GM21381 (cell line): ENCODE measurements around the gene HDAC9.
"Not testable (repeated sequence)": the region's sequence is repeated elsewhere in the genome, so short reads cannot be mapped to it uniquely, and the experiment has no call there.

Experiments used
- ATAC-seq: cut with Tn5 transposase; IDR thresholded peaks from one replicate; pipeline ENCODE4 v1.9.1; 2021; ENCODE audit warnings: mild to moderate bottlenecking, moderate library complexity; ENCODE audit not compliant: unreplicated experiment

Gene HDAC9

GRCh38 chr7:18702071-18702829 lies 206.7 kb downstream of the HDAC9 start:
- no peak for ATAC-seq

GRCh38 chr7:18703685-18704084 lies 208.1 kb downstream of the HDAC9 start:
- ATAC-seq, result no peak

GRCh38 chr7:18706670-18707069 lies 211.1 kb downstream of the HDAC9 start:
- no peak for ATAC-seq

- ATAC-seq, result no peak
Observed at GRCh38 chr7:18708204-18708603, 212.7 kb downstream of the HDAC9 start.

- ATAC-seq, result no peak
Observed at GRCh38 chr7:18715988-18716387, 220.4 kb downstream of the HDAC9 start.

GRCh38 chr7:18721429-18721828 lies 225.9 kb downstream of the HDAC9 start:
- no peak for ATAC-seq

- no peak for ATAC-seq
Observed at GRCh38 chr7:18724318-18724717, 228.8 kb downstream of the HDAC9 start.

- no peak for ATAC-seq
Observed at GRCh38 chr7:18727115-18727870, 231.7 kb downstream of the HDAC9 start.

GRCh38 chr7:18736012-18736411 lies 240.5 kb downstream of the HDAC9 start:
- ATAC-seq, result not testable (repeated sequence)

GRCh38 chr7:18740579-18740988 lies 245.0 kb downstream of the HDAC9 start:
- peak; percentile 45 for ATAC-seq

- ATAC-seq, result no peak
Observed at GRCh38 chr7:18753972-18754610, 258.5 kb downstream of the HDAC9 start.

GRCh38 chr7:18754766-18755165 lies 259.2 kb downstream of the HDAC9 start:
- ATAC-seq, result no peak

- no peak for ATAC-seq
Observed at GRCh38 chr7:18755793-18756192, 260.2 kb downstream of the HDAC9 start.

GRCh38 chr7:18756378-18757050 lies 261.0 kb downstream of the HDAC9 start:
- no peak for ATAC-seq

- ATAC-seq, result no peak
Observed at GRCh38 chr7:18760046-18760445, 264.5 kb downstream of the HDAC9 start.

GRCh38 chr7:18760631-18761445 lies 265.3 kb downstream of the HDAC9 start:
- ATAC-seq, result no peak

- no peak for ATAC-seq
Observed at GRCh38 chr7:18762189-18762588, 266.6 kb downstream of the HDAC9 start.

GRCh38 chr7:18768256-18768655 lies 272.7 kb downstream of the HDAC9 start:
- ATAC-seq, result no peak

GRCh38 chr7:18770154-18770811 lies 274.7 kb downstream of the HDAC9 start:
- no peak for ATAC-seq

- ATAC-seq, result no peak
Observed at GRCh38 chr7:18770822-18771221, 275.3 kb downstream of the HDAC9 start.
